Subcutaneous abdominal adipose tissue (tissue), 5 donors: ENCODE data around the gene SPO11.

Source experiments
- H3K27ac ChIP-seq: one replicate; pipeline ENCODE4 v1.7.0; 2013; ENCODE audit warnings: low read depth, mild to moderate bottlenecking, inconsistent platforms, low read length, moderate library complexity
- H3K27me3 ChIP-seq, 5 donors: one replicate each; pipeline ENCODE4 v1.7.0; 2013; ENCODE audit warnings: low read length in 5 of 5, inconsistent platforms in 1 of 5; ENCODE audit not compliant: control insufficient read depth in 5 of 5, insufficient read depth in 4 of 5
- H3K36me3 ChIP-seq, 5 donors: one replicate each; pipeline ENCODE4 v1.7.0; 2013; ENCODE audit warnings: low read length in 5 of 5; ENCODE audit not compliant: control insufficient read depth in 5 of 5, insufficient read depth in 5 of 5
- H3K4me1 ChIP-seq, 5 donors: one replicate each; pipeline ENCODE4 v1.7.0; 2013; ENCODE audit warnings: low read length in 5 of 5, mild to moderate bottlenecking in 3 of 5, moderate library complexity in 1 of 5; ENCODE audit not compliant: control insufficient read depth in 5 of 5, insufficient read depth in 5 of 5
- H3K4me3 ChIP-seq, 5 donors: one replicate each; pipeline ENCODE4 v1.7.0; 2013; ENCODE audit warnings: low read length in 5 of 5, low read depth in 1 of 5
- H3K9ac ChIP-seq, 5 donors: one replicate each; pipeline ENCODE4 v1.7.0; 2013; ENCODE audit warnings: low read length in 5 of 5, mild to moderate bottlenecking in 4 of 5, moderate library complexity in 3 of 5
- H3K9me3 ChIP-seq, 5 donors: one replicate each; pipeline ENCODE4 v1.7.0; 2013; ENCODE audit warnings: low read length in 5 of 5; ENCODE audit not compliant: control insufficient read depth in 5 of 5
- donor health status: healthy.
- donor health status: healthy.
- donor health status: healthy.
- donor health status: healthy.
- donor health status: healthy.

Gene SPO11

DNA sequence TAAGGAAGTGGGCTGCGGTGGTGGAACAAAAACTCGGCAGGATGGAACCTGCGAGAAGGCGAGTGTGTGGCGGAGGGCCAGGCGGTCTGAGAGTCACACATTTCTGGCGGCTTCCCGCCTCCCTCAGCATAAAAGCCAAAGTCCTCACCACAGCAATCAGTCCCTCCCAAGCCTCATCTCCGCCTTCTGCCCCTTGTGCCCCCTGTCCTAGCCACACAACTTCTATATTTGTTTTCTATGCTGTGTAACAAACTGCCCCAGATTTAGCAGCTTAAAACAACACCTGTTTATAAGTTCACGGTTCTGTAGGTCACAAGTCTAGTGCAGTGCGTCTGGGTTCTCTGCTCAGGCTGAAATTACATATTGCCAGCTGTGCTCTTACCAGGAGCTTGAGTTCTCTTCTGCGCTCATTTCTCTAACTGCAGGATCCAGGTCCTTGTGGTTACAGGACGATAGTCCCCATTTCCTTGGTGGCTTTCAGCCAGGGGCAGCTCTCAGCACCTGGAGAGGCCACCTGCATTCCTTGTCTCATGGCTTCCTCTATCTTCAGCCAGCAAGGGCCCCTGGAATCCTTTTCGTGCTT lies 11.7 kb upstream of the SPO11 start:
- no peaks in the 10 kb centered on the region for H3K36me3 ChIP-seq
- H3K9ac ChIP-seq, result no peak overlapping the region
- no peak overlapping the region for H3K4me3 ChIP-seq
- H3K4me1 ChIP-seq, result no peaks in the 10 kb centered on the region
- H3K9me3 ChIP-seq, result no peaks in the 10 kb centered on the region
- H3K27ac ChIP-seq, result no peak overlapping the region
- H3K27me3 ChIP-seq, result peaks cover under 1 to 19% (median 12%) of the 10 kb centered on the region in 5 donors

DNA sequence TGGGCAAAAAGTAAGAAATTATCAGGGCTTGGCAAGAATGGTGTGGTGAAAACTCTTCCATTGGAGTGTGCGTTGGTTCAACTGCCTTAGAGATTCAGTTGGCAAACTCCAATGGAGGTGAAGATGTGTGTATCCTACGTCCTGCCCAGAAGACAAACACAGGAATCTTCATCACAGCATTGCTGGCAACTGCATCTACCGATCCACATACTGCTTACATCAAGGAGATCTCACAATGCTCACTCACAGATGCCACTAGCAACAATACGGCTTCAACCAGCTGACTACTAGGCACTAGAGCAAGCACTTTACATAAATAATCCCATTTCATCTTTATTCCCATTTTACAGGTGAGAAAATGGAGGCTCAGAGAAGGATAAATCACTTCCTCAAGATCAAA lies 10.0 kb upstream of the SPO11 start:
- H3K4me1 ChIP-seq, result no peaks in the 10 kb centered on the region
- H3K36me3 ChIP-seq, result no peaks in the 10 kb centered on the region
- H3K27ac ChIP-seq, result no peak overlapping the region
- H3K27me3 ChIP-seq, result peaks cover 4 to 24% (median 12%) of the 10 kb centered on the region in 5 donors
- no peaks in the 10 kb centered on the region for H3K9me3 ChIP-seq
- H3K4me3 ChIP-seq, result no peak overlapping the region
- H3K9ac ChIP-seq, result no peak overlapping the region

- no peaks in the 10 kb centered on the region for H3K4me1 ChIP-seq
- H3K9ac ChIP-seq, result no peak overlapping the region
- no peak overlapping the region for H3K27ac ChIP-seq
- H3K4me3 ChIP-seq, result no peak overlapping the region
- peaks cover 4 to 18% (median 12%) of the 10 kb centered on the region in 5 donors for H3K27me3 ChIP-seq
- no peaks in the 10 kb centered on the region for H3K9me3 ChIP-seq
- no peaks in the 10 kb centered on the region for H3K36me3 ChIP-seq
Measured at GRCh38 chr20:57320358-57320757, 9.2 kb upstream of the SPO11 start.

DNA sequence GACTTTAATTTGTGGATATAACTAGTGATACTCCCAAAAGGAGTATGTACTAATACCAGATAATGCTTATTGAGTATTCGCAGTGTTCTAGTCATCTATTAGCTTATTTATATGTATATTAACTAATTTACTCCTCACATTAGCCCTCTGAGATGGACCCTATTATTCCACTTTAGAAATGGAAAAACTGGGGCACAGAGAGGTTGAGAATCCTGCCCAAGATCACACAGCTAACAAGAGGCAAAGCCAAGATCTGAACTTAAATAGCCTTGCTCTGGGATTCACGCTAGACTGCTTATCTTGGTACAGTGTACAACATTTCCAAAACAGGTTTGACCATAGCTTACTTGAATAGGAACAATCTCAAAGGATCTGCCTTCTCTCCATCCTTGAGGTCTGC lies 8.5 kb upstream of the SPO11 start:
- Histone ChIP-seq H3K4me1 (no peaks in the 10 kb centered on the region), H3K4me3 (no peak overlapping the region), H3K36me3 (no peaks in the 10 kb centered on the region), H3K27ac (no peak overlapping the region), H3K9me3 (no peaks in the 10 kb centered on the region), H3K27me3 (peaks cover 4 to 18% (median 12%) of the 10 kb centered on the region in 5 donors), H3K9ac (no peak overlapping the region)

GRCh38 chr20:57322476-57322875 lies 7.1 kb upstream of the SPO11 start:
- no peaks in the 10 kb centered on the region for H3K36me3 ChIP-seq
- no peak overlapping the region for H3K9ac ChIP-seq
- no peak overlapping the region for H3K4me3 ChIP-seq
- H3K4me1 ChIP-seq, result no peaks in the 10 kb centered on the region
- no peak overlapping the region for H3K27ac ChIP-seq
- H3K27me3 ChIP-seq, result peaks cover 4 to 18% (median 8%) of the 10 kb centered on the region in 5 donors
- H3K9me3 ChIP-seq, result no peaks in the 10 kb centered on the region

- Histone ChIP-seq H3K27me3 (peaks cover 4 to 18% (median 8%) of the 10 kb centered on the region in 5 donors), H3K4me1 (no peaks in the 10 kb centered on the region), H3K4me3 (no peak overlapping the region), H3K9me3 (no peaks in the 10 kb centered on the region), H3K9ac (no peak overlapping the region), H3K27ac (no peak overlapping the region), H3K36me3 (no peaks in the 10 kb centered on the region)
Measured at GRCh38 chr20:57323034-57323433, 6.6 kb upstream of the SPO11 start.

DNA sequence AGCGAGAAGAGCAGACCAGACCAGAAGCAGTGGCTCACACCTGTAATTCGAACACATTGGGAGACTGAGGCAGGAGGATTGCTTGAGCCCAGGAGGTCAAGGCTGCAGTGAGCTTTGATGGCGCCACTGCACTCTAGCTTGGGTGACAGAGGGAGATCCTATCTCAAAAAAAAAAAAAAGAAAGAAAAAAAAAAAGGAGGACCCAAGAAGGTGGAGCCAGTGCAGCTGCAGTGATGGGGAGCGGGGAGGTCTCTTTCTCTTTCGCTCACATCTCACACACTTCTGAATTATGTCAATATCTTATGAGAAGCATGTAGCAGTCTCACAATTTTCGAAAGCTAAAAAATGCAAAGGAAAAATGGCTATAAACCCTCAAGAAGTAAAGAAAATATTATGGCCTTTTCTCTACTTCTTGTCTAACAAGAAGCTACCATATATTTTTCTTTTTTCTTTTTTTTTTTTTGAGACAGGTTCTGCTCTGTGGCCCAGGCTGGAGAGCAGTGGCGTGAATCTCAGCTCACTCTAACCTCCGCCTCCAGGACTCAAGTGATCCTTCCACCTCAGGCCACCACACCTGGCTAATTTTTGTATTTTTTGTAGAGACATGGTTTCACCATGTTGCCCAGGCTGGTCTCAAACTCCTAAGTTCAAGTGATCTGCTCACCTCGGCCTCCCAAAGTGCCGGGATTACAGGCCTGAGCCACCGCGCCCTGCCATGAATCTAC lies 3.8 kb upstream of the SPO11 start:
- no peak overlapping the region for H3K4me3 ChIP-seq
- H3K36me3 ChIP-seq, result no peaks in the 10 kb centered on the region
- H3K27me3 ChIP-seq, result peaks cover 4 to 15% (median 13%) of the 10 kb centered on the region in 5 donors
- H3K9me3 ChIP-seq, result no peaks in the 10 kb centered on the region
- no peak overlapping the region for H3K27ac ChIP-seq
- H3K4me1 ChIP-seq, result peaks cover 0 to 4% (median 0%) of the 10 kb centered on the region in 5 donors
- H3K9ac ChIP-seq, result no peak overlapping the region

GRCh38 chr20:57326667-57327455 lies 2.7 kb upstream of the SPO11 start:
- H3K4me3 ChIP-seq, result no peak overlapping the region
- no peak overlapping the region for H3K27ac ChIP-seq
- peaks cover 0 to 10% (median 3%) of the 10 kb centered on the region in 5 donors for H3K4me1 ChIP-seq
- H3K9me3 ChIP-seq, result no peaks in the 10 kb centered on the region
- H3K27me3 ChIP-seq, result peaks cover 4 to 11% (median 7%) of the 10 kb centered on the region in 5 donors
- no peak overlapping the region for H3K9ac ChIP-seq
- no peaks in the 10 kb centered on the region for H3K36me3 ChIP-seq

DNA sequence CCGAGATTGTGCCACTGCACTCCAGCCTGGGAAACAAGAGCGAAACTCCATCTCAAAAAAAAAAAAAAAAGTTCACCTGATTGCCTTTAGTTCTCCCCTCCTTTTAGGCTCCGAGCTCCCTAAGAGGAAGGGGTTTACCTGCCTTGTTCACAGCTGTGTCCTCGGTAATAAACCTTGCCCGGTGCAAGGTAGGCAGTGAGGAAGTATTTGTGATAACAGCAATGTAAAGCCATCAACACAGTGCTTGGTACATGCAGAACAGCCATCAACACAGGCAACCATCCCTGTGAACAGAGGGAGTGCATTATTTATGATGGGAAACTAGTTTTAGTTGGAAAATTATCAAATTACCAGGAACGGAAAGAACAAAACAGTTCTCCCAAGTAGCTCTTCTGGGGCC lies 1.8 kb upstream of the SPO11 start:
- Histone ChIP-seq H3K36me3 (no peaks in the 10 kb centered on the region), H3K4me3 (no peak overlapping the region), H3K9me3 (no peaks in the 10 kb centered on the region), H3K4me1 (peaks cover 0 to 10% (median 3%) of the 10 kb centered on the region in 5 donors), H3K27me3 (peaks cover 0 to 11% (median 4%) of the 10 kb centered on the region in 5 donors), H3K9ac (no peak overlapping the region), H3K27ac (no peak overlapping the region)

- Histone ChIP-seq H3K4me3 (no peak overlapping the region), H3K9me3 (no peaks in the 10 kb centered on the region), H3K4me1 (peaks cover 0 to 10% (median 3%) of the 10 kb centered on the region in 5 donors), H3K36me3 (no peaks in the 10 kb centered on the region), H3K27ac (no peak overlapping the region), H3K27me3 (peaks cover 0 to 6% (median 0%) of the 10 kb centered on the region in 5 donors), H3K9ac (no peak overlapping the region)
Measured at GRCh38 chr20:57330998-57331397, 1.4 kb downstream of the SPO11 start.
